Measurements from ENCODE around the gene CKMT2. TPM values are rescaled to one million over a fixed set of nuclear protein-coding genes. Genes with fewer than 3 reads are reported as not detected.

CKMT2 gene
- total and polyA plus RNA-seq, 2 of the 4 experiments (the other 2 are of a cell fraction), result 0.21 to 0.36 TPM

DNA sequence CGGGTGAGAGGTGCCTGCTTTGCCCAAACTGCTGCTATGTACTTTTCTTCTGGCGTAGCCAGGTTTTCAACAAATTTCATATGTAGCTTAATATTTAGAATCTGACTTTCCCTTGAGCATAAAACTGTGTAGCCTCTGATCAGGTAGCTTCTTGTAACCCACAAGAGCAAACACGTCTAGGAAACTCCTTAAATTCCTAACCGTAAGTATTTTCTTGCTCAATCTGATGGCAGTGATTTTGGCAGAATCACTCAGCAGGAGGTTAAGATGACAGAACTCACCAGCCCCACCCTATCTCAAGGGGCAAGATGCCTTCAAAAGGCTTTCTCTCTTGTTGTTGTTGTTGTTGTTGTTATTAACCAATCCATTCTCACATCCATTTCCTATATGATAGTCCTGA, 20.8 kb downstream of the CKMT2 start:
- no CpG with 5 or more reads among the region's 4 CpGs for WGBS, 2 experiments (ENCODE audit: extremely low coverage in 2 of 2, insufficient read length in 1 of 2)
- no peak for TF ChIP-seq NFE2L2 (IDR thresholded peaks at IDR 0.05; ENCODE audit: low read depth, low read length)
- TF ChIP-seq, protein P1, sequence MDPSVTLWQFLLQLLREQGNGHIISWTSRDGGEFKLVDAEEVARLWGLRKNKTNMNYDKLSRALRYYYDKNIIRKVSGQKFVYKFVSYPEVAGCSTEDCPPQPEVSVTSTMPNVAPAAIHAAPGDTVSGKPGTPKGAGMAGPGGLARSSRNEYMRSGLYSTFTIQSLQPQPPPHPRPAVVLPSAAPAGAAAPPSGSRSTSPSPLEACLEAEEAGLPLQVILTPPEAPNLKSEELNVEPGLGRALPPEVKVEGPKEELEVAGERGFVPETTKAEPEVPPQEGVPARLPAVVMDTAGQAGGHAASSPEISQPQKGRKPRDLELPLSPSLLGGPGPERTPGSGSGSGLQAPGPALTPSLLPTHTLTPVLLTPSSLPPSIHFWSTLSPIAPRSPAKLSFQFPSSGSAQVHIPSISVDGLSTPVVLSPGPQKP (IDR thresholded peaks at IDR 0.05; ENCODE audit: borderline replicate concordance, low read depth, low read length), result no peak
- TF ChIP-seq MXI1 (IDR thresholded peaks at IDR 0.05; ENCODE audit: borderline replicate concordance, low read depth, low read length), result no peak
- TF ChIP-seq RAD21 (IDR thresholded peaks at IDR 0.05; ENCODE audit: low read length), result no peak
- TF ChIP-seq FOS (IDR thresholded peaks at IDR 0.05; ENCODE audit: low read depth, low read length), result no peak
- no peak for TF ChIP-seq CHD1 (IDR thresholded peaks at IDR 0.05; ENCODE audit: low read depth, low read length)
- TF ChIP-seq POLR2A (IDR thresholded peaks at IDR 0.05; ENCODE audit: low read depth, low read length), result no peak
- TF ChIP-seq, protein P2, sequence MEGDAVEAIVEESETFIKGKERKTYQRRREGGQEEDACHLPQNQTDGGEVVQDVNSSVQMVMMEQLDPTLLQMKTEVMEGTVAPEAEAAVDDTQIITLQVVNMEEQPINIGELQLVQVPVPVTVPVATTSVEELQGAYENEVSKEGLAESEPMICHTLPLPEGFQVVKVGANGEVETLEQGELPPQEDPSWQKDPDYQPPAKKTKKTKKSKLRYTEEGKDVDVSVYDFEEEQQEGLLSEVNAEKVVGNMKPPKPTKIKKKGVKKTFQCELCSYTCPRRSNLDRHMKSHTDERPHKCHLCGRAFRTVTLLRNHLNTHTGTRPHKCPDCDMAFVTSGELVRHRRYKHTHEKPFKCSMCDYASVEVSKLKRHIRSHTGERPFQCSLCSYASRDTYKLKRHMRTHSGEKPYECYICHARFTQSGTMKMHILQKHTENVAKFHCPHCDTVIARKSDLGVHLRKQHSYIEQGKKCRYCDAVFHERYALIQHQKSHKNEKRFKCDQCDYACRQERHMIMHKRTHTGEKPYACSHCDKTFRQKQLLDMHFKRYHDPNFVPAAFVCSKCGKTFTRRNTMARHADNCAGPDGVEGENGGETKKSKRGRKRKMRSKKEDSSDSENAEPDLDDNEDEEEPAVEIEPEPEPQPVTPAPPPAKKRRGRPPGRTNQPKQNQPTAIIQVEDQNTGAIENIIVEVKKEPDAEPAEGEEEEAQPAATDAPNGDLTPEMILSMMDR (conservative IDR thresholded peaks at IDR 0.05; ENCODE audit: low read depth, low read length), result no peak
- TF ChIP-seq MAFK (IDR thresholded peaks at IDR 0.05; ENCODE audit: low read depth, low read length), result no peak
- TF ChIP-seq RFX5 (IDR thresholded peaks at IDR 0.05; ENCODE audit: low read depth, low read length), result no peak
- no peak for TF ChIP-seq SMC3 (IDR thresholded peaks at IDR 0.05; ENCODE audit: low read depth, low read length)
- no peak for TF ChIP-seq CEBPB (IDR thresholded peaks at IDR 0.05; ENCODE audit: low read depth, low read length)
- no peak for TF ChIP-seq BHLHE40 (IDR thresholded peaks at IDR 0.05; ENCODE audit: low read depth, low read length)
- no peak for TF ChIP-seq RCOR1 (IDR thresholded peaks at IDR 0.05; ENCODE audit: insufficient replicate concordance, low read length)
- TF ChIP-seq, protein P3, sequence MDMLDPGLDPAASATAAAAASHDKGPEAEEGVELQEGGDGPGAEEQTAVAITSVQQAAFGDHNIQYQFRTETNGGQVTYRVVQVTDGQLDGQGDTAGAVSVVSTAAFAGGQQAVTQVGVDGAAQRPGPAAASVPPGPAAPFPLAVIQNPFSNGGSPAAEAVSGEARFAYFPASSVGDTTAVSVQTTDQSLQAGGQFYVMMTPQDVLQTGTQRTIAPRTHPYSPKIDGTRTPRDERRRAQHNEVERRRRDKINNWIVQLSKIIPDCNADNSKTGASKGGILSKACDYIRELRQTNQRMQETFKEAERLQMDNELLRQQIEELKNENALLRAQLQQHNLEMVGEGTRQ (IDR thresholded peaks at IDR 0.05; ENCODE audit: low read depth, low read length), result no peak
- TF ChIP-seq MAZ (IDR thresholded peaks at IDR 0.05; ENCODE audit: borderline replicate concordance, low read depth, low read length), result no peak
- in situ Hi-C loops (cut with MboI; ENCODE audit: low sequenced_read_pairs), result no loop called here
- H3K27ac ChIP-seq (ENCODE audit: insufficient read depth, low read length), result no peak overlapping the region
- no TSS peak for BruUV-seq (replicated peaks)
- no peak overlapping the region for H2BK5ac ChIP-seq (ENCODE audit: low read depth, low read length, poor library complexity, severe bottlenecking)
- H3K4me3 ChIP-seq (ENCODE audit: insufficient read depth, low read depth, low read length), result no peak overlapping the region
- no peaks in the 10 kb centered on the region for H3K9me3 ChIP-seq (ENCODE audit: control insufficient read depth, insufficient read depth, low read length)
- H2BK20ac ChIP-seq (ENCODE audit: low read depth, low read length), result no peak overlapping the region
- no peak overlapping the region for H3K9ac ChIP-seq (ENCODE audit: low read depth, low read length)
- H3K4ac ChIP-seq (ENCODE audit: low read depth, low read length), result no peak overlapping the region
- CTCF ChIA-PET, result interaction anchor here (0.5 kb wide), 1 partner anchor 402 kb away, joined by 3 read pairs; no protein-coding TSS in a partner anchor
- no peaks in the 10 kb centered on the region for H3K36me3 ChIP-seq (ENCODE audit: control insufficient read depth, insufficient read depth, low read length)
- H3K4me1 ChIP-seq (ENCODE audit: control insufficient read depth, insufficient read depth, low read length), result no peaks in the 10 kb centered on the region
- H4K91ac ChIP-seq (ENCODE audit: insufficient read depth, low read depth, low read length), result no peak overlapping the region
- no peak overlapping the region for H4K8ac ChIP-seq (ENCODE audit: low read depth in 2 of 2, low read length in 2 of 2)
- no peak overlapping the region for H3K56ac ChIP-seq (ENCODE audit: extremely low read depth, insufficient read depth, low read length)
- no peak overlapping the region for H3K23ac ChIP-seq (ENCODE audit: low read depth, low read length)
- no peaks in the 10 kb centered on the region for H3K27me3 ChIP-seq (ENCODE audit: control insufficient read depth, insufficient read depth, low read length)
- no peaks in the 10 kb centered on the region for H4K20me1 ChIP-seq (ENCODE audit: insufficient read depth, low read length)
- H2BK15ac ChIP-seq (ENCODE audit: low read depth, low read length), result no peak overlapping the region
- dilution Hi-C loops (cut with HindIII; ENCODE audit: low sequenced_read_pairs, unreplicated experiment), result no loop called here
- DNase-seq (no peak), ATAC-seq (ENCODE audit: low read depth) (no peak)
- H2AK9ac ChIP-seq (replicated peaks; ENCODE audit: low read depth, low read length, poor library complexity), result no peak overlapping the region
- H3K18ac ChIP-seq (ENCODE audit: low read depth, low read length), result no peak overlapping the region
- POLR2A ChIA-PET (ENCODE audit: unreplicated experiment), result no interaction called here
- H3K79me1 ChIP-seq (ENCODE audit: low read depth in 1 of 2, low read length in 2 of 2), result peaks cover under 1 to 9% of the 10 kb centered on the region in 2 experiments; a peak in 2 of 4 replicates
- no peak overlapping the region for H2AFZ ChIP-seq (replicated peaks; ENCODE audit: low read length, poor library complexity)
- no peak overlapping the region for H4K5ac ChIP-seq (ENCODE audit: low read depth, low read length)
- intact Hi-C loops (cut with micrococcal nuclease), result no loop called here
- H2BK120ac ChIP-seq (ENCODE audit: low read depth, low read length), result no peak overlapping the region
- H3K4me2 ChIP-seq (ENCODE audit: low read depth, low read length), result no peak overlapping the region
- no peak overlapping the region for H3K14ac ChIP-seq (replicated peaks; ENCODE audit: low read depth, low read length)
- H3K9me1 ChIP-seq (ENCODE audit: insufficient read depth, low read length), result peaks cover 3% of the 10 kb centered on the region; the same call in 1 of the 2 replicates
- H2AK5ac ChIP-seq (ENCODE audit: low read depth, low read length), result no peak overlapping the region

Data from IMR-90 (cell line).